GM12878 (cell line): ENCODE results near the gene HS3ST3A1. TPM values are rescaled to one million over a fixed set of nuclear protein-coding genes. Genes with fewer than 3 reads are reported as not detected.

ENCODE experiments used
- ATAC-seq: fragments of 200-7000 bp; cut with Tn5 transposase; 3 replicates; pipeline ENCODE4 v1.9.1; 2020; ENCODE audit warnings: mild to moderate bottlenecking, moderate library complexity
- BruUV-seq: library from RNA; stranded (reverse); fragments of 400-500 nt; replicated peaks from 2 replicates; lab custom pipeline; 2021; lab: Mats Ljungman, UMichigan
- CTCF ChIA-PET: fragments of 300-600 bp; sonication (Branson Sonifier 250); formaldehyde crosslinking; extraction: SDS; loops from one replicate; lab custom pipeline; 2021; ENCODE audit warnings: inconsistent platforms; lab: Yijun Ruan, JAX
- POLR2A ChIA-PET: fragments of 350-600 bp; formaldehyde crosslinking; extraction: SDS; loops from one replicate; lab custom pipeline; 2021; ENCODE audit warnings: inconsistent platforms; lab: Charles Lee
- RAD21 ChIA-PET: fragments of 300-600 bp; sonication (Branson Sonifier 250); formaldehyde crosslinking; loops from one replicate; lab custom pipeline; 2023; ENCODE audit warnings: antibody characterized with exemption; ENCODE audit not compliant: unreplicated experiment; lab: Charles Lee
- SMC1A ChIA-PET: fragments of 300-600 bp; sonication (Branson Sonifier 250); formaldehyde crosslinking; loops from one replicate; lab custom pipeline; 2023; ENCODE audit not compliant: unreplicated experiment, uncharacterized antibody; lab: Charles Lee
- DNase-seq: peaks from one replicate; pipeline ENCODE4 v3.0.0-alpha.2; 2011; ENCODE audit warnings: low read depth, low spot score
- FAIRE-seq: peaks from 3 replicates; lab custom pipeline; 2011; peaks lifted over from hg19 to GRCh38; lab: Jason Lieb, UNC
- H2AFZ ChIP-seq: 2 replicates; pipeline ENCODE4 v1.6.0; 2011; ENCODE audit warnings: low read depth, low read length, control low read depth; ENCODE audit not compliant: control insufficient read depth
- H3K27ac ChIP-seq: 2 replicates; pipeline ENCODE4 v1.5.1; 2011; ENCODE audit warnings: control low read depth; ENCODE audit not compliant: control insufficient read depth, insufficient read depth
- H3K27me3 ChIP-seq, 2 experiments: replicated peaks in 1 of 2; 2 replicates each; pipeline versions ENCODE4 v1.6.0 to v1.6.1; 2011; ENCODE audit warnings: low read length in 1 of 2; ENCODE audit not compliant: control insufficient read depth in 2 of 2, insufficient read depth in 2 of 2
- H3K36me3 ChIP-seq, 2 experiments: 2 replicates each; pipeline ENCODE4 v1.5.1; 2011; ENCODE audit warnings: low read length in 1 of 2; ENCODE audit not compliant: control insufficient read depth in 2 of 2, insufficient read depth in 2 of 2
- H3K4me1 ChIP-seq: 2 replicates; pipeline ENCODE4 v1.6.1; 2011; ENCODE audit warnings: mild to moderate bottlenecking, low read length, moderate library complexity, mixed read lengths; ENCODE audit not compliant: control insufficient read depth, insufficient read depth
- H3K4me2 ChIP-seq: 2 replicates; pipeline ENCODE4 v1.6.0; 2011; ENCODE audit warnings: control low read depth; ENCODE audit not compliant: control insufficient read depth, insufficient read depth
- H3K4me3 ChIP-seq: fragments of 200-600 bp; sonication (generic); 2 replicates; pipeline ENCODE4 v1.5.1; 2016
- H3K79me2 ChIP-seq: 2 replicates; pipeline ENCODE4 v1.6.0; 2011; ENCODE audit warnings: low read length; ENCODE audit not compliant: control insufficient read depth, insufficient read depth
- H3K9ac ChIP-seq: 2 replicates; pipeline ENCODE4 v1.8.0; 2011; ENCODE audit warnings: low read length, control low read depth, mixed read lengths; ENCODE audit not compliant: control insufficient read depth, insufficient read depth
- H3K9me3 ChIP-seq: replicated peaks from 3 replicates; pipeline ENCODE4 v1.5.1; 2011; ENCODE audit warnings: mild to moderate bottlenecking, low read length; ENCODE audit not compliant: control insufficient read depth, insufficient read depth
- H4K20me1 ChIP-seq: 2 replicates; pipeline ENCODE4 v1.6.0; 2011; ENCODE audit not compliant: control insufficient read depth, insufficient read depth
- CREB1 ChIP-seq: IDR thresholded peaks from 2 replicates; pipeline ENCODE4 v1.6.1; 2012; ENCODE audit warnings: low read depth, mild to moderate bottlenecking, inconsistent platforms
- DPF2 ChIP-seq: fragments of 450-650 bp; IDR thresholded peaks from 2 replicates; pipeline ENCODE4 v1.6.1; 2017; ENCODE audit warnings: mild to moderate bottlenecking
- FOXK2 ChIP-seq: fragments of 450-650 bp; IDR thresholded peaks from 2 replicates; pipeline ENCODE4 v1.6.1; 2017; ENCODE audit warnings: mild to moderate bottlenecking, moderate library complexity
- JUNB ChIP-seq: IDR thresholded peaks from 2 replicates; pipeline ENCODE4 v1.6.1; 2016; ENCODE audit warnings: antibody characterized with exemption, mild to moderate bottlenecking
- JUND ChIP-seq: IDR thresholded peaks from 2 replicates; pipeline ENCODE4 v1.6.1; 2012; ENCODE audit warnings: low read depth, mild to moderate bottlenecking, low read length, improper control_type of control experiment, moderate library complexity
- KAT2A ChIP-seq: conservative IDR thresholded peaks from 2 replicates; pipeline ENCODE4 v1.6.1; 2011; ENCODE audit warnings: low read depth, low read length; ENCODE audit not compliant: control insufficient read depth
- MEF2B ChIP-seq: fragments of 450-650 bp; IDR thresholded peaks from 2 replicates; pipeline ENCODE4 v1.6.1; 2018; ENCODE audit warnings: mild to moderate bottlenecking, moderate library complexity; ENCODE audit not compliant: partially characterized antibody, poor library complexity, severe bottlenecking
- PML ChIP-seq: IDR thresholded peaks from 2 replicates; pipeline ENCODE4 v1.6.1; 2012; ENCODE audit warnings: low read length, inconsistent platforms
- SMAD1 ChIP-seq: fragments of 450-650 bp; IDR thresholded peaks from 2 replicates; pipeline ENCODE4 v1.6.1; 2018; ENCODE audit warnings: mild to moderate bottlenecking, low read depth; ENCODE audit not compliant: partially characterized antibody
- WGBS: methylation state at CpG from one replicate; pipeline ENCODE4 v1.1.6; 2016; ENCODE audit warnings: low lambda C conversion rate; ENCODE audit not compliant: insufficient replicate concordance, insufficient coverage; ENCODE audit errors: missing lambda C conversion rate; 5-methylcytosine and 5-hydroxymethylcytosine counted together
- in situ Hi-C: fragments of 300-500 bp; cut with MboI; formaldehyde crosslinking; loops from 9 replicates; pipeline ENCODE4 v1.14.3; 2018; ENCODE audit warnings: mixed read lengths
- intact Hi-C: fragments of 100-400 bp; cut with micrococcal nuclease; formaldehyde crosslinking; loops from one replicate; pipeline ENCODE4 v1.14.2; 2022; ENCODE audit not compliant: unreplicated experiment
- polyA plus RNA-seq, 11 experiments: library from polyadenylated mRNA; depleted of rRNA in 4 of 11; unstranded in 6 of 11; stranded (reverse) in 5 of 11; fragments of >200 nt; fragmentation: Nextera tagmentation in 4 of 11; fragmentation: Illumina TruSeq in 1 of 11; extraction: Ambion mirVana in 4 of 11; extraction: Trizol in 1 of 11; gene quantifications; 1 replicate in 1 of 11; 2 replicates in 10 of 11; pipeline versions ENCODE4 v1.2.1 to v1.2.3, GENCODE V29; 2011 to 2016; ENCODE audit warnings: inconsistent platforms in 2 of 11, missing spikeins in 2 of 11, low read depth in 1 of 11
- total RNA-seq, 4 experiments: library from RNA; depleted of rRNA in 3 of 4; stranded (reverse); fragments of >200 nt in 3 of 4; fragmentation: Illumina TruSeq in 1 of 4; extraction: Trizol in 1 of 4; gene quantifications; 2 replicates each; pipeline versions ENCODE4 v1.2.1 to v1.2.3, GENCODE V29; 2013 to 2021
- TF ChIP-seq, protein P1 (sequence below): IDR thresholded peaks from 2 replicates; pipeline ENCODE4 v1.6.1; 2011; ENCODE audit warnings: low read depth, mild to moderate bottlenecking, low read length, moderate library complexity, borderline replicate concordance; ENCODE audit errors: extremely low read depth
- TF ChIP-seq, protein P2 (sequence below): fragments of 450-650 bp; IDR thresholded peaks from 2 replicates; pipeline ENCODE4 v1.6.1; 2017; ENCODE audit warnings: mild to moderate bottlenecking
- TF ChIP-seq, protein P3 (sequence below): fragments of 450-650 bp; formaldehyde crosslinking; IDR thresholded peaks from 2 replicates; pipeline ENCODE4 v1.4.0; 2020; ENCODE audit warnings: mild to moderate bottlenecking, moderate library complexity
- TF ChIP-seq, protein P4 (sequence below): fragments of 450-650 bp; conservative IDR thresholded peaks from 2 replicates; pipeline ENCODE4 v1.6.1; 2017; ENCODE audit warnings: mild to moderate bottlenecking, moderate library complexity
- TF ChIP-seq, protein P5 (sequence below): fragments of 450-650 bp; IDR thresholded peaks from 2 replicates; pipeline ENCODE4 v1.6.1; 2017; ENCODE audit warnings: antibody characterized with exemption, mild to moderate bottlenecking, moderate library complexity

The HS3ST3A1 gene
- total and polyA plus RNA-seq, 10 of the 15 experiments (the other 5 are each of a cell fraction or from before 2014, with no cell fraction given): 0.24 to 0.26 TPM; not detected in 8

DNA sequence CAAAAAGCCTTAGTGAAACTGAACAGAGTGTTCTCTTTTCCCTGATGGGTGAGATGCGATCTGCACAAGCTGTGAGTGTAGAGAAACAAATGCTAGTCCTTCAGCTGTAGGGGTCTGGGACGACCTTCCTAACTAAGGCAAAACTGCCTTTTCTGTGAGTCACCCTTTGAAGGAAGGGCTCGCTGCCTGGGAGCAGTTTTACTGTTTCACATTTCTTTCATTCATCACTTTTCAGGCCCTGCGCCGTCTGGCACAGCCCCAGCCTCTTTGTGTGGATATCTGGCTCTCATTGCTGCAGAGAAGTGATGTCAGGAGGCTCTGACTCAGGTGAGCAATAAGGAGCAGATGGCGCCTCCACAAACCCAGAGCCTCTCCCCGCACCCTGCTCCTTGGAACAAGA is 57.4 kb downstream of the HS3ST3A1 start:
- H3K4me2 ChIP-seq: no peak overlapping the region
- no peaks in the 10 kb centered on the region for H3K4me1 ChIP-seq
- POLR2A ChIA-PET: no interaction called here
- H3K79me2 ChIP-seq: no peaks in the 10 kb centered on the region
- H3K9ac ChIP-seq: no peak overlapping the region
- in situ Hi-C loops: no loop called here
- intact Hi-C loops: no loop called here
- no peak overlapping the region for H3K27ac ChIP-seq
- SMC1A ChIA-PET: no interaction called here
- FAIRE-seq (no peak), ATAC-seq (no peak), DNase-seq (no peak)
- no peaks in the 10 kb centered on the region; the same call in 2 of the 3 replicates for H3K9me3 ChIP-seq
- no peaks in the 10 kb centered on the region for H3K27me3 ChIP-seq
- BruUV-seq: no TSS peak
- RAD21 ChIA-PET: no interaction called here
- no peaks in the 10 kb centered on the region for H4K20me1 ChIP-seq
- no peak overlapping the region for H3K4me3 ChIP-seq
- 4% methylated on average over 7 of the region's 7 CpGs for WGBS
- no peaks in the 10 kb centered on the region for H3K36me3 ChIP-seq
- CTCF ChIA-PET: interaction anchor here (0.9 to 1.0 kb wide), 2 partner anchors 9 to 50 kb away, joined by 3 read pairs; no protein-coding TSS in a partner anchor
- H2AFZ ChIP-seq: no peak overlapping the region
- TF ChIP-seq DPF2 (no peak), SMAD1 (no peak), MEF2B (no peak), FOXK2 (no peak), PML (no peak), CREB1 (no peak), JUND (no peak), JUNB (no peak), KAT2A (no peak)
- TF ChIP-seq, protein P1, sequence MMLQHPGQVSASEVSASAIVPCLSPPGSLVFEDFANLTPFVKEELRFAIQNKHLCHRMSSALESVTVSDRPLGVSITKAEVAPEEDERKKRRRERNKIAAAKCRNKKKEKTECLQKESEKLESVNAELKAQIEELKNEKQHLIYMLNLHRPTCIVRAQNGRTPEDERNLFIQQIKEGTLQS: no peak
- TF ChIP-seq, protein P2, sequence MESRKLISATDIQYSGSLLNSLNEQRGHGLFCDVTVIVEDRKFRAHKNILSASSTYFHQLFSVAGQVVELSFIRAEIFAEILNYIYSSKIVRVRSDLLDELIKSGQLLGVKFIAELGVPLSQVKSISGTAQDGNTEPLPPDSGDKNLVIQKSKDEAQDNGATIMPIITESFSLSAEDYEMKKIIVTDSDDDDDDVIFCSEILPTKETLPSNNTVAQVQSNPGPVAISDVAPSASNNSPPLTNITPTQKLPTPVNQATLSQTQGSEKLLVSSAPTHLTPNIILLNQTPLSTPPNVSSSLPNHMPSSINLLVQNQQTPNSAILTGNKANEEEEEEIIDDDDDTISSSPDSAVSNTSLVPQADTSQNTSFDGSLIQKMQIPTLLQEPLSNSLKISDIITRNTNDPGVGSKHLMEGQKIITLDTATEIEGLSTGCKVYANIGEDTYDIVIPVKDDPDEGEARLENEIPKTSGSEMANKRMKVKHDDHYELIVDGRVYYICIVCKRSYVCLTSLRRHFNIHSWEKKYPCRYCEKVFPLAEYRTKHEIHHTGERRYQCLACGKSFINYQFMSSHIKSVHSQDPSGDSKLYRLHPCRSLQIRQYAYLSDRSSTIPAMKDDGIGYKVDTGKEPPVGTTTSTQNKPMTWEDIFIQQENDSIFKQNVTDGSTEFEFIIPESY: no peak
- TF ChIP-seq, protein P3, sequence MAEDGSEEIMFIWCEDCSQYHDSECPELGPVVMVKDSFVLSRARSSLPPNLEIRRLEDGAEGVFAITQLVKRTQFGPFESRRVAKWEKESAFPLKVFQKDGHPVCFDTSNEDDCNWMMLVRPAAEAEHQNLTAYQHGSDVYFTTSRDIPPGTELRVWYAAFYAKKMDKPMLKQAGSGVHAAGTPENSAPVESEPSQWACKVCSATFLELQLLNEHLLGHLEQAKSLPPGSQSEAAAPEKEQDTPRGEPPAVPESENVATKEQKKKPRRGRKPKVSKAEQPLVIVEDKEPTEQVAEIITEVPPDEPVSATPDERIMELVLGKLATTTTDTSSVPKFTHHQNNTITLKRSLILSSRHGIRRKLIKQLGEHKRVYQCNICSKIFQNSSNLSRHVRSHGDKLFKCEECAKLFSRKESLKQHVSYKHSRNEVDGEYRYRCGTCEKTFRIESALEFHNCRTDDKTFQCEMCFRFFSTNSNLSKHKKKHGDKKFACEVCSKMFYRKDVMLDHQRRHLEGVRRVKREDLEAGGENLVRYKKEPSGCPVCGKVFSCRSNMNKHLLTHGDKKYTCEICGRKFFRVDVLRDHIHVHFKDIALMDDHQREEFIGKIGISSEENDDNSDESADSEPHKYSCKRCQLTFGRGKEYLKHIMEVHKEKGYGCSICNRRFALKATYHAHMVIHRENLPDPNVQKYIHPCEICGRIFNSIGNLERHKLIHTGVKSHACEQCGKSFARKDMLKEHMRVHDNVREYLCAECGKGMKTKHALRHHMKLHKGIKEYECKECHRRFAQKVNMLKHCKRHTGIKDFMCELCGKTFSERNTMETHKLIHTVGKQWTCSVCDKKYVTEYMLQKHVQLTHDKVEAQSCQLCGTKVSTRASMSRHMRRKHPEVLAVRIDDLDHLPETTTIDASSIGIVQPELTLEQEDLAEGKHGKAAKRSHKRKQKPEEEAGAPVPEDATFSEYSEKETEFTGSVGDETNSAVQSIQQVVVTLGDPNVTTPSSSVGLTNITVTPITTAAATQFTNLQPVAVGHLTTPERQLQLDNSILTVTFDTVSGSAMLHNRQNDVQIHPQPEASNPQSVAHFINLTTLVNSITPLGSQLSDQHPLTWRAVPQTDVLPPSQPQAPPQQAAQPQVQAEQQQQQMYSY: no peak
- TF ChIP-seq, protein P4, sequence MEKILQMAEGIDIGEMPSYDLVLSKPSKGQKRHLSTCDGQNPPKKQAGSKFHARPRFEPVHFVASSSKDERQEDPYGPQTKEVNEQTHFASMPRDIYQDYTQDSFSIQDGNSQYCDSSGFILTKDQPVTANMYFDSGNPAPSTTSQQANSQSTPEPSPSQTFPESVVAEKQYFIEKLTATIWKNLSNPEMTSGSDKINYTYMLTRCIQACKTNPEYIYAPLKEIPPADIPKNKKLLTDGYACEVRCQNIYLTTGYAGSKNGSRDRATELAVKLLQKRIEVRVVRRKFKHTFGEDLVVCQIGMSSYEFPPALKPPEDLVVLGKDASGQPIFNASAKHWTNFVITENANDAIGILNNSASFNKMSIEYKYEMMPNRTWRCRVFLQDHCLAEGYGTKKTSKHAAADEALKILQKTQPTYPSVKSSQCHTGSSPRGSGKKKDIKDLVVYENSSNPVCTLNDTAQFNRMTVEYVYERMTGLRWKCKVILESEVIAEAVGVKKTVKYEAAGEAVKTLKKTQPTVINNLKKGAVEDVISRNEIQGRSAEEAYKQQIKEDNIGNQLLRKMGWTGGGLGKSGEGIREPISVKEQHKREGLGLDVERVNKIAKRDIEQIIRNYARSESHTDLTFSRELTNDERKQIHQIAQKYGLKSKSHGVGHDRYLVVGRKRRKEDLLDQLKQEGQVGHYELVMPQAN: no peak
- TF ChIP-seq, protein P5, sequence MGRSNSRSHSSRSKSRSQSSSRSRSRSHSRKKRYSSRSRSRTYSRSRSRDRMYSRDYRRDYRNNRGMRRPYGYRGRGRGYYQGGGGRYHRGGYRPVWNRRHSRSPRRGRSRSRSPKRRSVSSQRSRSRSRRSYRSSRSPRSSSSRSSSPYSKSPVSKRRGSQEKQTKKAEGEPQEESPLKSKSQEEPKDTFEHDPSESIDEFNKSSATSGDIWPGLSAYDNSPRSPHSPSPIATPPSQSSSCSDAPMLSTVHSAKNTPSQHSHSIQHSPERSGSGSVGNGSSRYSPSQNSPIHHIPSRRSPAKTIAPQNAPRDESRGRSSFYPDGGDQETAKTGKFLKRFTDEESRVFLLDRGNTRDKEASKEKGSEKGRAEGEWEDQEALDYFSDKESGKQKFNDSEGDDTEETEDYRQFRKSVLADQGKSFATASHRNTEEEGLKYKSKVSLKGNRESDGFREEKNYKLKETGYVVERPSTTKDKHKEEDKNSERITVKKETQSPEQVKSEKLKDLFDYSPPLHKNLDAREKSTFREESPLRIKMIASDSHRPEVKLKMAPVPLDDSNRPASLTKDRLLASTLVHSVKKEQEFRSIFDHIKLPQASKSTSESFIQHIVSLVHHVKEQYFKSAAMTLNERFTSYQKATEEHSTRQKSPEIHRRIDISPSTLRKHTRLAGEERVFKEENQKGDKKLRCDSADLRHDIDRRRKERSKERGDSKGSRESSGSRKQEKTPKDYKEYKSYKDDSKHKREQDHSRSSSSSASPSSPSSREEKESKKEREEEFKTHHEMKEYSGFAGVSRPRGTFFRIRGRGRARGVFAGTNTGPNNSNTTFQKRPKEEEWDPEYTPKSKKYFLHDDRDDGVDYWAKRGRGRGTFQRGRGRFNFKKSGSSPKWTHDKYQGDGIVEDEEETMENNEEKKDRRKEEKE: no peak
